BJ (cell line): ENCODE results near the gene CYP2A6. TPM values are rescaled to one million over a fixed set of nuclear protein-coding genes. Genes with fewer than 3 reads are reported as not detected.

ENCODE experiments used
- CTCF ChIA-PET: fragments of 350-600 bp; formaldehyde crosslinking; extraction: SDS; loops from one replicate; lab custom pipeline; 2021; ENCODE audit warnings: antibody characterized with exemption, inconsistent platforms; lab: Yijun Ruan, JAX
- POLR2A ChIA-PET: fragments of 300-600 bp; sonication (Branson Sonifier 250); formaldehyde crosslinking; extraction: SDS; loops from one replicate; lab custom pipeline; 2021; ENCODE audit warnings: antibody characterized with exemption; lab: Charles Lee
- DNase-seq: peaks from one replicate; pipeline ENCODE4 v3.0.0-alpha.2; 2011; ENCODE audit warnings: low read depth
- H3K27me3 ChIP-seq: 2 replicates; pipeline ENCODE4 v1.6.0; 2011; ENCODE audit warnings: low read length; ENCODE audit not compliant: control insufficient read depth, insufficient read depth
- H3K36me3 ChIP-seq: 2 replicates; pipeline ENCODE4 v1.5.1; 2011; ENCODE audit warnings: low read length; ENCODE audit not compliant: control insufficient read depth, insufficient read depth
- H3K4me3 ChIP-seq: 2 replicates; pipeline ENCODE4 v1.5.1; 2011; ENCODE audit warnings: low read depth, mild to moderate bottlenecking, control low read depth, low read length
- polyA plus RNA-seq: library from polyadenylated mRNA; depleted of rRNA; stranded (reverse); fragments of >200 nt; gene quantifications from 2 replicates; pipeline ENCODE4 v1.2.3, GENCODE V29; 2011
- TF ChIP-seq, protein P1 (sequence below): IDR thresholded peaks from 2 replicates; pipeline ENCODE4 v1.5.1; 2011; ENCODE audit warnings: low read depth, mild to moderate bottlenecking, control low read depth, inconsistent platforms, low read length, moderate library complexity; ENCODE audit not compliant: insufficient read depth

Gene CYP2A6
- polyA plus RNA-seq, 1 experiment: not detected

DNA sequence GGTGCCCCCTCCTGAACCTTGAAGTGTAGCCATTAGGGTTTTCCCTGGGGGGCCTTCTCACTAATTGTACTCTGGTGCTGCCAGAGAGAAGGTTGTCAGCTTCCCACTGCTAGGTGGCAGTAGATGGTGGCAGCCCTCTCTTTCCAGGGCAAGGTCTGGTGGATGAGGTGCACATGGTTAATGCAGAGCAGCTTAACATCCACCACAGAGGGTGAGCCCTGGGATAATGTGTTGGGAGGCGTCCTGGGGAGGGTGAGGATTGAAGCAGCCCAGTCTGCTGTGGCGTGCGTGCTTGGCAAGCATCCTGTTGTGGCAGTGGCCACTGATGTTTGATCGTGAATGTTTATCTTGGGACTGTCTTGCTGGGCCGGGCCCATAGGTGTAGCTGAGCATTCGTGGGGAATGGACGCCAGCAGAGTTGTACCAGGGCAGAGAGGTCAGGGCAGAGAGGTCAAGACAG lies 45.4 kb downstream of the CYP2A6 start:
- TF ChIP-seq, protein P1, sequence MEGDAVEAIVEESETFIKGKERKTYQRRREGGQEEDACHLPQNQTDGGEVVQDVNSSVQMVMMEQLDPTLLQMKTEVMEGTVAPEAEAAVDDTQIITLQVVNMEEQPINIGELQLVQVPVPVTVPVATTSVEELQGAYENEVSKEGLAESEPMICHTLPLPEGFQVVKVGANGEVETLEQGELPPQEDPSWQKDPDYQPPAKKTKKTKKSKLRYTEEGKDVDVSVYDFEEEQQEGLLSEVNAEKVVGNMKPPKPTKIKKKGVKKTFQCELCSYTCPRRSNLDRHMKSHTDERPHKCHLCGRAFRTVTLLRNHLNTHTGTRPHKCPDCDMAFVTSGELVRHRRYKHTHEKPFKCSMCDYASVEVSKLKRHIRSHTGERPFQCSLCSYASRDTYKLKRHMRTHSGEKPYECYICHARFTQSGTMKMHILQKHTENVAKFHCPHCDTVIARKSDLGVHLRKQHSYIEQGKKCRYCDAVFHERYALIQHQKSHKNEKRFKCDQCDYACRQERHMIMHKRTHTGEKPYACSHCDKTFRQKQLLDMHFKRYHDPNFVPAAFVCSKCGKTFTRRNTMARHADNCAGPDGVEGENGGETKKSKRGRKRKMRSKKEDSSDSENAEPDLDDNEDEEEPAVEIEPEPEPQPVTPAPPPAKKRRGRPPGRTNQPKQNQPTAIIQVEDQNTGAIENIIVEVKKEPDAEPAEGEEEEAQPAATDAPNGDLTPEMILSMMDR: peak; percentile 23; the same call in 1 of the 2 replicates
- H3K4me3 ChIP-seq: no peak overlapping the region
- ChIA-PET CTCF (interaction anchor here (1.8 to 5.1 kb wide), 3 partner anchors 88 to 170 kb away, joined by 5 to 49 read pairs (median 12); partner anchors contain the start of genes COQ8B and ITPKC), POLR2A (no interaction called here)
- no peak for DNase-seq
- no peaks in the 10 kb centered on the region for H3K27me3 ChIP-seq
- peaks cover 39% of the 10 kb centered on the region for H3K36me3 ChIP-seq

DNA sequence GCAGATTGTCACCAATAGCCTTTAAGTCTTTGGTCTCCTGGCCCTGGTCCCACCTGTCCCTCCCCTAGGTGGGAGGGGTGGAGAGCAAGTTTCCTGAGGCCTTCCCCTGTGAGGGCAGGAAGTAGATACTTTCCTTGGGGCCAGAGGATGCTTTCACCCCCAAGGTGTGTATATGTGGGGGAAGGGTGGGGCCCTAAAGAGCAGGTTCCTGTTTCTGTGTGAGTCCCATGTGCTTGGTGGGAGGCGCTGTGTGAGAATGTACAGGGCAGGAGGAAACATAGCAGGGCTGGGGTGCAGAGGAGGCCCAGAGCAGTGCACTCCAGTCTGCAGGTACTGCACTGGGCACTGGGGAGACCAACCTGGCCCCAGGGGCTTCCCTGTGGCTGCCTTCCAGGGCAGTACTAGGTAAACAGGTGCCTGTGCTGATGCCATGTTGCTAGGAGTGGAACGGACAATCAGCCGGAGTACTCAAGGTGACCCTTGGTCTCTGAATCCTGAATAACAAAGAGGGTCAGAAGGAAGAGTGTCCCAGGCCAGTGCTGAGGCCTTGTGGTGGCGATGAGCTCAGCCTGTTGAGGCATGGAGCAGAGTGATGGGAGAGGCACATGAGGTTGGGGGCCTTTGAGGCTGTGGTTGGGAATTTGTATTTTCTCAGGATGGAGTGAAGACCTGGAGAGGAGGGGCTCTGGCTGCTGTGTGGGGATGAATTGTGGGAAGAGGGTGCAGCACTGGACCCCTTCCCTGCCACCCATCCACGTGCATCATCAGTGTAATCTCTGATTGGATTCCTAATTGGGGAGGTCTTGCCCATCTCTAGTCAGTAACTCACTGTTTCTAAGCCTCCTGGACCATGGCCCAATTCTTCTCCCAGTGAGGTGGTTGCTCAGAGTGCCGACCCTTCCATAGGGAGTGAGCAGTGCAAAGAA lies 46.1 kb downstream of the CYP2A6 start:
- TF ChIP-seq, protein P1: no peak
- Histone ChIP-seq H3K4me3 (no peak overlapping the region), H3K27me3 (no peaks in the 10 kb centered on the region), H3K36me3 (peaks cover 35% of the 10 kb centered on the region)
- CTCF ChIA-PET: interaction anchor here (1.8 to 5.1 kb wide), 3 partner anchors 87 to 169 kb away, joined by 5 to 49 read pairs (median 12); partner anchors contain the start of genes COQ8B and ITPKC
- POLR2A ChIA-PET: no interaction called here
- DNase-seq: no peak

DNA sequence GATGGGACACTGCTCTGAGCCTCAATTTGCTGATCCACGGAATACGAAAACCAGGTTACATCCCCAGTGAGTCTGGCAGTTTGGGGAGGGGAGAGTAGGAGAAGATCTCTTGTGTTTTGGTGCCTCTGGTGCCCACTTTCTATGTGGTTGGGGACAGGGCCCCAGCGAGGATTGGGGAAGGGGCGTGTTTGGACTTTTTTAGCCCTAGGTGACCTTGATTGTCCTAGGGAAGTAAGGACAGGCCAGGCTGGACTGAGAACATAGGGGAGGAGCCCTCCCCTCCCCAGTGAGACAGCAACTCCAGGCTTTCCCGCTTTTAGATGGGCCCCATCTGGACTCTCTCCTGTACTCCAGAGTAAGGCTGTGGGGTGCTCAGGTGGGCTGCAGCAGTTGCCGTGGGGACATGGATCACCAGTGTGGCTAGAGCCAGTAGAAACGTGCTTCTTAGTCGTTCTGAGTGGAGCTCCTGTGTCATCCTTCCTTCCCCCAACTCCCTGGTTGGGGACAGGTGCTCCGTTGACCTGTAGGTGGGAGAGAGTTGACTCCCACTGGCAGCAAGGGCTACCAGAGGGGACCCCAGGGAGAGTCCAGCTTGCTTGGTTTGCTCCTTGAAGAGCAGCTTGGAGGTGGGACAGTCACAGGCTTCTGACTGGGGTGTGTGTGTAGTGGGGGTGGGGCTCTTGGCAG lies 46.9 kb downstream of the CYP2A6 start:
- Histone ChIP-seq H3K36me3 (peaks cover 32% of the 10 kb centered on the region), H3K27me3 (no peaks in the 10 kb centered on the region), H3K4me3 (no peak overlapping the region)
- TF ChIP-seq, protein P1: no peak
- no peak for DNase-seq
- ChIA-PET CTCF (interaction anchor here (0.9 kb wide), 1 partner anchor 140 kb away, joined by 3 read pairs; no protein-coding TSS in a partner anchor), POLR2A (no interaction called here)

DNA sequence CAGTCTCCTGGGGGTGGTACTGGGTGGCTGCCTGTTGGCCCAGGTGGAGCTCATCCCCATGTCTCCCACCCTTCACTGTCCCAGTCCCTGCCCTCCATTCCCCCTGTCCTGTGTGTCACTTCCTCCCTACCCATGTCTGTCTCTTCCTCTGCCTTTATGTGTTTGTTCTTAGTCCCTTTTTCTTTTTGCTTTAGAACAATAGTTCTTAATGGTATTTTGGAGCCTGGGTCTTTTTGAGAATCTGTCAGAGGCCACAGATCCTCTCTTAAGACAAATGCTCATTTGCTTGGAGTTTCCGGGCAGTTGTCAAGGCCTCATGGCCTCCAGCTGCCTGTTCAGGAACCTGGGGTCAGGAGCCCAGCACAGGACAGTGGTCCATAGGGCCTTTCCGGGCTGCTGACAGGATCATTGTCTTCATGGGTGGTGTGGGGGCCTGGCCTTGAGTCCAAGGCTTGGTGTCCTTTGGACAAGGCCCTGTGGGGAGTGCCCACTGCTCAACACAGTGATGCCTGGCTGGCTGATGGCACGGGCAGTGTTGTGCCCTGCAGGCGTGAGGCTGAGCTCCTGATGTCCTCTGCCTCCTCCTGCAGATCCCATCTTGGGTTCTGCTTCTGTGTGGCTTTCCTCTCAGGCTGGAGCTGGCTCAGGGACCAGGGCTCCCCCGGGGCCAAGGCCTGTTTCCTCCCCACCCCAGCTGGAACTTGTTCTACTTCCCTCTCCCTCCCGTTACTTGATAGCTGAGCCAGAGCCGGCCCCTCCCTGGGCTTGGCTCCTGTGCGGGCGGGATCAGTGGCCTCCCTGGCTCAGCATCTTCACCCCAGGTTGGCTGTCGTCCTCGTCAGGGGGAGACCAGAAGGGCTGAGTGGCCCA lies 47.7 kb downstream of the CYP2A6 start:
- H3K4me3 ChIP-seq: peak overlapping the region; percentile 18
- no peak for DNase-seq
- CTCF ChIA-PET: interaction anchor here (0.9 kb wide), 2 partner anchors 25 to 139 kb away, joined by 3 to 5 read pairs; partner anchors contain the start of gene RAB4B

More for the DNA sequence above, 47.7 kb downstream of the CYP2A6 start:
- Histone ChIP-seq H3K27me3 (no peaks in the 10 kb centered on the region), H3K36me3 (peaks cover 27% of the 10 kb centered on the region)
- TF ChIP-seq, protein P1: no peak
- POLR2A ChIA-PET: interaction anchor here (0.6 kb wide), 1 partner anchor 82 kb away, joined by 4 read pairs; no protein-coding TSS in a partner anchor
